HG03565 (cell line): ENCODE results near the gene ZNF672.
A peak's percentile ranks its signal among the peaks of the same experiment; 100 is the strongest.

ENCODE experiments used
- ATAC-seq: cut with Tn5 transposase; IDR thresholded peaks from one replicate; pipeline ENCODE4 v1.9.1; 2021; ENCODE audit warnings: mild to moderate bottlenecking, moderate library complexity; ENCODE audit not compliant: unreplicated experiment

ZNF672 gene

DNA sequence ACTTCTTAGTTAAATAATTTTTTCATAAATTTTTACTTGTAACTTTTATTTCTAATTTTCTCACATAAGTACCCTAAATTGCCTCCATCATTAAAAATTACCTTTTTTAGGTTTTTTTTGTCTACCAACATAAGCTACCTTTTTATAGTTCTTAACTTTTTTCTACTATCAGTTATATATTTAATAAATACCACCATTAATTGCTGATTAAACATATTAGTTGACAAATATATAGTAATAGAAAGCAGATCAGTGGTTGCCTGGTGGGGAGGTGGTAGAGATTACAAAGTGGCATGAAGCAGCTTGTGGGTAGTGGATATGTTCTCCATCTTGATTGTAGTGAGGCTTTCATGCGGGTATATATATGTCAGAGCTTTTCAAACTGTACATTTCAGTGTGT, 6.2 kb upstream of the ZNF672 start:
- no peak for ATAC-seq

DNA sequence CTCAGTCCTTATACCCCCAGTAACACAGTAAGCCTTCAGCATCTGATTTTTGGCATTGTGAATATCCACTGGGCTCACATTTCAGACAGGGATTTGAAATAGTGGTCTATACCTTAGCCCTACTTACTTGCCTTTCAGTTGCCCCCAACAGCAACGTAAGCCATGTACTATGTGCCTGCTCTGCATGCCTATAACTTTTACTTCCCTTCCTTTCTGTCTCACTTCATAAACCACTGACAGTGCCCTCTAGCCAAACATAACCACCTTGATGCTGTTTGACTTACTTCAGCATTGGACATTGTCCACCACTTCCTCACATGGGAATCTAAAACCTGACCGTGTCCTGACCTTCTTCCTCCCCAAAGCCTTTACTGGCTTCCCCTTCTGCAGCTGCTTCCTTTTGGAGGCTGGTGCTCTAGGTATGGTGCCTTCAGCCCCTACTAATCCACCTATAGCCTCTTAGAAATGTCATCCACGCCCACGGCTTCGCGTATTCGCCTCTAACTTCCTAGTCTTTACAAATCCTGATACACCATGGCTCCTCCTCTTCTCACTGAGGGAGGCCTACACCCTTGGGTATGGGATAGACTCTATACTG, 3.6 kb upstream of the ZNF672 start:
- no peak for ATAC-seq

DNA sequence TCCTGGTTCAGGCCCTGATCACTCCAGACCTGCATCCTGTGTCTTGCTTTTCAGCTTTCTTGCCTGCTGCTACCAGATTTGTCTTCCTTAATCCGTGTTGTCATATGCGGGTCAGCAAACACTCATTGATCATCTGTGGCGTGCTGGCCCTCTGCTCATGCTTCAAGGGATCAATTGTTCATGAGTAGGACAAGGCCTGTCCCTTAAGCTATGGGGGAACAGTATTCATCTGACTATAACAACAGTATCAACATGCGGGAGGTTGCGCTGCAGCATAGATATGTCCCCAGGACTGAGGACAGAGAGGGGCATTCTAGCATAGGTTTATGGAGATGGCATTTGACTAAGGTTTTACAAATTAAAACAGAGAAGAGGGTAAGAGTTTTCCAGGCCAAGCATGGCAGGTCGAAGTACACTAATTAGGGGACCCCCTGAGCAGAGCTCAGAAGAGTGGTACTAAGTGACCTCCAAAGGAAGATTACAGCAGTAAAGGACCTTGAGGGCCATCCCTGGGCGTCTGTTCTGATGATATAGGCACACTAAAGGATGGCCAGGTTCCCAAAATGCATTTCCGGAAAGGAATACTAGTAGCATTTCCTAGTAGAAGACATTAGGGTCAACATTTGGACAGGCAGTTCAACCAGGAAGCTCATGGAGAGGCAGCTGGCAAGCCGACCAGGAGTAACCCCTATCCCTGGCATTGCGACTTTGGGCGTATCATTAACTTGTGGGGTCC, 811 bp upstream of the ZNF672 start:
- no peak for ATAC-seq

DNA sequence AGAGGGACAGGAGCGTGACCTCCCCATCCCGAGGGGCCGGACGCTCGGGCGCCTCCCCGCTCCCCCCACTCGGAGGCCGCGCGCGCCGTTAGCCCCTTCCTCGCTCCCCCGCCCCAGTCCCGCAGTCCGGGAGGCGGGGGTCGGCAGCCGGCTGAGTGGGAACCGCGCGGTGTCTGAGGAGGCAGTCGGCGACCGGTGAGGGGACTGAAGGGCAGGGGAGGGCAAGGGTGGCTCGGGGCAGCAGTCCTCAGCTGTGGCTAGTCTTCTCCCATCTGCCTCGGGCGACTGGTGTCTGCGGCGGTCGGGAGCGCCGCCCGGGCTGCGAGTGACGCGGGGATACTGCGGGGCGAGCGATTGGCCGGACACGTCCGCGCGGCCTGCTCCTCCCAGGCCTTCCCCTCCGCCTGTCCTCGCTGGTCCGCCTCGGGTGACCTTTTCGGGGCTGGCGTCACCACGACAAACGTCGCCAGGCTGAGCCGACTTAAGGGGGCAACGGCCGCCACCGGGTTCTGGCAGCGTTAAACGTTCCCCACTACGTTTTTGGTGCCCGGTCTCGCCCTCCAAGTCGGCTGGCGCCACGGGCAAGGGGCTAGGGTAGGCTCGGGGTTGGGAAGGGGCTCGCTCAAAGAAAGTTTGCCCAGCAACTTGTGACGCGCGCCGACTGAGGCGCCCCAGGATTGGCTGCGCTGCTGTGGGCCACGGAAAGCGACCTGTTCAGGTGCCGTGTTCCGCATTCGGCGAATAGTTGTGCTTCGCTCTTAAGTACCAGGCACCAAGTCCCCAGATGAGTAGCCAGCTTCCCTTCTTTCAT, 538 bp downstream of the ZNF672 start:
- peak; percentile 40 for ATAC-seq

DNA sequence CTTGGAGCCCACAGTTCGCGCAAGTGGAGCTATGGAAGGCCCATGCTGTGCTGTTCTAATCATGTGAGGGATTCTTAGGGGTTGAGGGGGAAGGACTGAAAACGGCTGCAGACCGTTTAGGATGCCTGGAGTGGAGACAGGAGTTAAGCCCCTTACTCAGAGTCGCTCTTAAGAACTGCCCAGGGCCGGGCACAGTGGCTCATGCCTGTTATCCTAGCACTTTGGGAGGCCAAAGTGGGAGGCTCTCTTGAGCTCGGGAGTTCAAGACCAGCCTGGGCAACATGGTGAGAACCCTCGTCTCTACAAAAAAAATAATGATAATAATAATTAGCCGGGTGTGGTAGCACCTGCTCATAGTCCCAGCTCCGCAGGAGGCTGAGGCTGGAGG, 1.1 kb downstream of the ZNF672 start:
- ATAC-seq: no peak

DNA sequence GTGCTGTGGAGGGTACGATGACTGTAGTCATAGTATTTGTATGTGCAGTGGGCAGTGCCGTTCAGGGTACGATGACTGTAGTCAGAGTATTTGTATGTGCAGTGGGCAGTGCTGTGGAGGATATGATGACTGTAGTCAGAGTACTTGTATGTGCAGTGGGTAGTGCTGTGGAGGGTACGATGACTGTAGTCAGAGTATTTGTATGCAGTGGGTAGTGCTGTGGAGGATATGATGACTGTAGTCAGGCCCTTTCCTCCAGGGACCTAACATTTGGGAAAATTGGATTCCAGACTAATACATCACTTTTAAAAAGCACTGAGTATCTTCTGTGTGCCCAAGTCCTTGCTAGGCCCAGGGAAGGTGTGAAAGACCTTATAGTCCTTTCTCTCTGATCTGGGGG, 2.9 kb downstream of the ZNF672 start:
- no peak for ATAC-seq

DNA sequence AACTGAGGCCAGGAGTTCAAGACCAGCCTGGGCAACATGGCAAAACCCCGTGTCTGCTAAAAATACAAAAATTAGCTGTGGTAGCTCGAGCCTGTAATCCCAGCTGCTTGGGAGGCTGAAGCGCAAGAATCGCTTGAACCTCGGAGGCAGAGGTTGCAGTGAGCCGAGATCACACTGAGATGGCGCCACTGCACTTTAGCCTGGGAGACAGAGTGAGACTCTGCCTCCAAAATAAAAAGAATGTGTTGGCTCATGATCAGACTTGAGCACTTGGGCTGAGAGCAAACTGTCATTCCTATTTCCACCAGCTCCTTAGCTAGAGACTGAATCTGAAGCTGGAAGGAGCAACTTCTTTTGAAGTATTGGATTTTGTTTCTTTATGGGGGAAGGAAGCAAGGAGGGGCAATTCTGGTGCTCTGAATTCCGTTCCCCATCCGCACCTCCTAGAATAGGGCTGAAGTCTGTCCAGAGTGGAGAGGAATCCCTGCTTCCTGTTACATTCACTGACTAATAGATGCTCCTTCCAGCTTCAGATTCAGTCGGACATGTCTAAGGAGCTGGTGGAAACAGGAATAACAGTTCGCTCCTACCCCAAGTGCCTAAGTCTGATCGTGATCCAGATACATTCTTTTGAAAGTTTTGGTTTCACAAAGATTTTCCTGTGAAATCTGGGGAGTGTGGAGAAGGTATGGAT, 3.8 kb downstream of the ZNF672 start:
- ATAC-seq: no peak

DNA sequence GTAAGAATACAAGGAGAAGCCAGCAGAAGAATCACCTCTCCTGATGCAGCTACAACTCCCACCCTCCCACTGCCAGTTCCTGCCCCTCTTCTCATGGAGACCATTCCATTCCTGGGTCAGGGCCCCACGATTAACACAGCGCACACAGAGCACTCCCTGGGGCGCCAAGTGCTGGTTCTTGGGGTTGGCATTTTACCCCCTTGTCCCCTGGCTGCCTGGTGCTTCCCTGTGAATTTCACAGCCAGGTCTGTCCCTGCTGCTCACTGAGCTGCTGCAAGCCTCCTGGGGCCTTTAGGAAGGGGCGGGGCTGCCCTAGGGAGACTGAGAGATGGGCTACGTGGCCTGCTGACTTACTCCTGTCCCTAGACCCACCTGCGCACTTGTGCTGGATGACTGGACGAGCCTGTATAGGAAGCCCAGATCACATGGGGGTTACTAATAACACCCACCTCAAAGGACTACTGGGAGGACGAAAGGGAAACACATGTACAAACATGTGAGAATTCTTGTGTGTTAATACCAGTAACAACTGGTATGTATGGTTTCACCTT, 4.8 kb downstream of the ZNF672 start:
- peak; percentile 35 for ATAC-seq

DNA sequence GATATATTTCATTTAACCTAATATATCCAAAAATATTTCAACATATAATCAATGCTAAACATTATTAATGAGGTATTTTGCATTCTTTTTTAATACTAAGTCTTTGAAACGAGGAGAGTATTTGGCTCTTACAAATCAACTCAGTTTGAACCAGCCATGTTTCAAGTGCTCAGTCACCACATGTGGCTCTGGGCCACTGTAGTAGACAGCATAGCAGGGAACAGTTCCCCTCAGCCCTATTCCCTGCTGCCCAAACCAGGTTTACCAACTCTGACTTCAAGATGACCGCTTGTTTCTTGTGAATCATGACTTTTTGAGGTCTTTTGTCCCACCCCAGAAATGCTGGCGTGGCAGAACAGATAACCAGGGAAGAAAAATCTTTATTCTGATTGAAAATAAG, 5.7 kb downstream of the ZNF672 start:
- no peak for ATAC-seq

DNA sequence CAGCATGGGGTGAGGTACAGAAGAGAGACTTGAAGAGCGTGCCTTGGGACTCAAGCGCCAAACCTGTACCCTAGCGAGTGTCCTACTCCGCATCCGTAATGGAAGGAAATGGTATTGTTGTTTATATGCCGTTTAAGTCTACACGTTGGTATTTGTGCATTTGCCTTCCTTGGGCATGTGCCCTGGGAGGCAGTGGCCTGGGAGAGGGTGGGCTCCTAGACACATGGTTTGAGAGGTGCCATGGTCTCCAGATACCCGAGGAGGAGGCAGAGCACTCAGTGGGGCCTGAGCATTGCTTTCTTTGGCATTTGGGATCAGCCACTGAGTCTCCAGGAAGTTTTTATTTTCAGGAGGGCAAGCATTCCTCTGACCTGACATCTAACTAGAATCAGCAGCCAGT, 6.5 kb downstream of the ZNF672 start:
- ATAC-seq: no peak

DNA sequence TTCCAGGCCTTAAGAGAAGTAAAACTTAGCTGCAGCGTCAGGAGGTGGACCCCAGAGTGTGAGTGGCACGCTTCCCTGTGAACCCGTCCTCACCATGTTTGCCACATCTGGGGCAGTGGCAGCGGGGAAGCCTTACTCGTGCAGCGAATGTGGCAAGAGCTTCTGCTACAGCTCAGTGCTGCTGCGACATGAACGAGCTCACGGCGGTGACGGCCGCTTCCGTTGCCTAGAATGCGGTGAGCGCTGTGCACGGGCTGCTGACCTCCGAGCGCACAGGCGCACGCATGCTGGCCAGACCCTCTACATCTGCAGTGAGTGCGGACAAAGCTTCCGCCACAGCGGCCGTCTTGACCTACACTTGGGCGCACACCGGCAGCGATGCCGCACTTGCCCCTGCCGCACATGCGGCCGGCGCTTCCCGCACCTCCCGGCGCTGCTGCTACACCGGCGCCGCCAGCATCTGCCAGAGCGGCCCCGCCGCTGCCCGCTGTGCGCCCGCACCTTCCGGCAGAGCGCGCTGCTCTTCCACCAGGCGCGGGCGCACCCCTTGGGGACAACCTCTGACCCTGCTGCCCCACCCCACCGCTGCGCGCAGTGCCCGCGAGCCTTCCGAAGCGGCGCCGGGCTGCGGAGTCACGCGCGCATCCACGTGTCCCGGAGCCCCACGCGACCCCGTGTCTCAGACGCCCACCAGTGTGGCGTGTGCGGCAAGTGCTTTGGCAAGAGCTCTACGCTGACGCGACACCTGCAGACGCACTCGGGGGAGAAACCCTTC, 9.3 kb downstream of the ZNF672 start:
- ATAC-seq: no peak

DNA sequence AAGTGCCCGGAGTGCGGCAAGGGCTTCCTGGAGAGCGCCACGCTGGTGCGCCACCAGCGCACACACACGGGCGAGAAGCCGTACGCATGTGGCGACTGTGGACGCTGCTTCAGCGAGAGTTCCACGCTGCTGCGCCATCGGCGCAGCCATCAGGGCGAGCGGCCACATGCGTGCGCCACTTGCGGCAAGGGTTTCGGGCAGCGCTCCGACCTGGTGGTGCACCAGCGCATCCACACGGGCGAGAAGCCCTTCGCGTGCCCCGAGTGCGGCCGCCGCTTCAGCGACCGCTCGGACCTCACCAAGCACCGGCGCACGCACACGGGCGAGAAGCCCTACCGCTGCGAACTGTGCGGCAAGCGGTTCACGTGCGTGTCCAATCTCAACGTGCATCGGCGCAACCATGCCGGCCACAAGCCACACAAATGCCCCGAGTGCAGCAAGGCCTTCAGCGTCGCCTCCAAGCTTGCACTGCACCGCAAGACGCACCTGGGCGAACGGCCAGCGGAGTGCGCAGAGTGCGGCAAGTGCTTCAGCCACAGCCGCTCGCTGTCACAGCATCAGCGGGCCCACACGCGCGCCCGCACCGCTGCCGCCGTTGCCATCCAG, 10.0 kb downstream of the ZNF672 start:
- no peak for ATAC-seq

DNA sequence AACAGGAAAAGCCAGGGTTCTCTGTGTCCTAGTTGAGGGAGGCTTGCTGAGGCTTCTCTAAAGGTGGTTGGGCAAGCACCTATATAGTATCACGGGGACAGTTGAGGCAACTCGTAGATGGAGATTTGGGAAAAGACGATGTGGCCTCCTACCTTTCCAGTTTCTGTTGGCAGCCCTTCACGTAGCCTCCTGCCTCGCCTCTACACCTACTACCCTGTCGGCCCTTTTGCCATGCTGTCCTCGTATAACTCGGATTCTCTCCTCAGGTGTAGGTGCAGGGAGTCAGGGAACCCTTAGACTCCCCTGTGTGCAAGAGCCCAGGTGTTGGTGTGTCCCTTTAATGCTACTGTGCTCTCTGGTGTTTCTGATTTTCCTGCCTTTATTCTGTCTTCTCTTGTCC, 10.6 kb downstream of the ZNF672 start:
- no peak for ATAC-seq

DNA sequence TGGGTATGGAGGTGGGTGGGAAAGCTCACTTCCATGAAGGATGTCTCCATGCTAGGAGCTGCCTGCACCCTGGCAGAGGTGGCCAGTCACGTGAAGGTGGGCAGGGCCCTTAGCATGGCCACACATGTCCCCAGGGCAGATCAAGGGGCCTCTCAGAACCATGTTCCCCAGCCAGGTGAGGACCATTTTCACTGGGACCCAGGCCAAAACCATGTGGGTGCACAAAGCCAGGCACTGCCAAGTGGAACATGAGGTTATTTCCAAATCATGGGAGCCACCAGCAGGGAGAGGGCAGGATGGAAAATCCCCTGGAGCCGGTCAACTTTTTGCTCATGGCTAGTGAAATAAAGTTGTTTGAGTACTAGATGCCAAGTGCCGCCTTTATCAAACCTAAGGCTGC, 11.1 kb downstream of the ZNF672 start:
- no peak for ATAC-seq

DNA sequence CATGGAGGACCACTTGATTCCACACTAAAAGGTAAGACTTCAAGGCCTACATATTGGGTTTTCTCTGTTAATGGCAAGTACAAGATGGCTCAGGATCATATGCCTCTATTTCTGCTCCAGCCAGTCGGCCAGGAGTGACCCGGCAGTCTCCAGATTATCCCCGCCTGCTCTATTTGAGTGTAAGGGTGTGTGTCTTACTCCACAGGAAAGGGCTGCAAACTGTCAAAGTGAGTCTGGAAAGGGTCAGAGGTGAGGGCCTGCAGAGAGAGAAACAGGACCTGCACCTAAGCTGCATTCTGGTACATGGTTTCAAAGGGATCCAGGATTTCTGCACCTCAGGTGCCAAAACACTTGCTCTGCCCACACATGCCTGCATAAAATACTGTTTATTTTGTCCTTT, 11.6 kb downstream of the ZNF672 start:
- ATAC-seq: no peak

DNA sequence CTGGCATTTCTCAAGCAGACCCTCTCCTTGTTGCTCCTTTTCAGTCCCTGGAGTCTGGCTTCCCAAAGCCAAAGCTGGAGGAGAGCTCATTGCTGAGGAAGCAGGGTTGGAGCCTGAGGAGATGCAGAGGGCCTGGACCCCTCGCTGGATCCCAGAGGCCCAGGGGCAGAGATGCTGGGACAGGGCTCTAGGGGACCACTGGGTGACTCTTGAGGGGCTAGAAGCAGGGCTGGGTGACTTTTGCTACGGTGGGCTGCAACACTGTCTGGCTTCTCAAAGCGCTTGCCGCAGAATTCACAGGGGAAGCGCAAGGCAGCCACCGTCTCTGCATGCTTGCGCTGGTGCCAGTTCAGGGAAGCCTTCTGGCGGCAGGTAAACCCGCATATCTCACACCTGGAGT, 12.1 kb downstream of the ZNF672 start:
- no peak for ATAC-seq

DNA sequence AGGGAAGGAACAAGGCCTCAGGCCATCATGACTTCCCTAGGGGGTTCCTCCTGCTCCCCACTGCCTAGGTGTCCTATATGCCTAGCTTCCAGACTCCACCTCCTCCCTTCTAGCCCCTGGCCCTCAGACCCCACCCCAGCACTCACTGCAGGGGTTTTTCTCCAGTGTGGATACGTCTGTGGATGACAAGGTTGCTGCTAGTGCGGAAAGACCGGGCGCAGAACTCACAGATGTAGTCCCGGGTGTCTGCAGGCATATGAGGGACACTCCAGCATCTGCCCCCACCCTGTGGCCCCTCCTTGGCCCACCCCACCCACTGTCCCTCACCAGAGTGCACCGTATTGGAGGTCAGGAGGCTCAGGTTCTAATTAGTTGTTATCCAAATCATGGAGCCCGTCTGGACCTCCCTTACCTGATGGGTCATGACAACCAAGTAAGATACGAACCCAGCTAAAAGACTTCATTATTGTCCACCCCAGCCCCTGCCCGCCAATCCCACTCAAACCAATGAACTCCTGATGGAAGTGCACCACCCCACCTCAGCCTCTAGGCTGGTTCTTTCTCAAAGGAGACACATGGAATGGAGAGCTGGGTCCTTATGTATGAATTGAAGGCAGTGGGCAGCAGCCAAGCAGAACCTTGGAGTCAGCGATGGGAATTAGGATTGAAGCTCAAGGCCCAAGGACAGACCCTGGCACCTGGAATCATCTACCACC, 12.7 kb downstream of the ZNF672 start:
- ATAC-seq: no peak

DNA sequence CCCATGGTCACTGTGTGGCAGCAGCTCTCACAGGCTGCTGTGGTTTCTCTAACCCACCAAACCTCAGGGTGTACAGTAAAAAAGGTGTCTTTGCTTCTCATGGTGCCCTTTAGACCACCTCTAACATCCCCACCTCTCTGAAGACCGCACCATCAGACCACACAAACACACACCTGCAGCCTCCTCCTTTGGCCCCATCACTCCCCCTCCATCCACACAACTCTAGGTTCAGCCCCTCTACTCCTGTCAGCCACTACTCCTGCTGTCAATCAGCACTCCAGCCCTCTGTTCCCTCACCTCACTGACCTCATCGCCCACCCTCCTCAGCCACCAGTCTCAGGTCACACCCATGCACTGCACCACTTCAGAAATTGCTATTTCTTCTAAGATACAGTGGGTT, 13.4 kb downstream of the ZNF672 start:
- ATAC-seq: no peak
